Astrocyte of the cerebellum (primary cell): ENCODE measurements around the gene FAM131C.

Source experiments
- DNase-seq: peaks from one replicate; pipeline ENCODE4 v3.0.0-alpha.2; 2011; ENCODE audit warnings: low read depth
- H3K4me3 ChIP-seq: 2 replicates; pipeline ENCODE4 v1.5.1; 2011; ENCODE audit warnings: mild to moderate bottlenecking, low read depth, low read length, moderate library complexity
- CTCF ChIP-seq: IDR thresholded peaks from 2 replicates; pipeline ENCODE4 v1.5.1; 2012; ENCODE audit warnings: low read length, low read depth, moderate library complexity, mild to moderate bottlenecking; ENCODE audit errors: missing control alignments
- in situ Hi-C: cut with HindIII; loops from 2 replicates; pipeline ENCODE4 v1.10.0; 2017; ENCODE audit warnings: low sequenced_read_pairs

The FAM131C gene

GRCh38 chr1:16078925-16079656 is 5.6 kb upstream of the FAM131C start:
- in situ Hi-C loops, result no loop called here
- H3K4me3 ChIP-seq, result no peak overlapping the region
- DNase-seq, result peak; percentile 42
- peak; percentile 92 for TF ChIP-seq CTCF

- no peak for DNase-seq
- in situ Hi-C loops, result no loop called here
- TF ChIP-seq CTCF, result no peak
Observed at GRCh38 chr1:16077406-16078245, 4.2 kb upstream of the FAM131C start.

GRCh38 chr1:16076865-16077238 is 3.4 kb upstream of the FAM131C start:
- no peak for TF ChIP-seq CTCF
- DNase-seq, result no peak
- in situ Hi-C loops, result no loop called here
- H3K4me3 ChIP-seq, result no peak overlapping the region

More at GRCh38 chr1:16077406-16078245, 4.2 kb upstream of the FAM131C start:
- no peak overlapping the region for H3K4me3 ChIP-seq

- in situ Hi-C loops, result no loop called here
- peak; percentile 51 for DNase-seq
- H3K4me3 ChIP-seq, result no peak overlapping the region
- no peak for TF ChIP-seq CTCF
Observed at GRCh38 chr1:16076031-16076864, 2.8 kb upstream of the FAM131C start.

GRCh38 chr1:16075337-16076030 is 2.0 kb upstream of the FAM131C start:
- TF ChIP-seq CTCF, result no peak
- H3K4me3 ChIP-seq, result no peak overlapping the region
- in situ Hi-C loops, result no loop called here
- no peak for DNase-seq

- H3K4me3 ChIP-seq, result no peak overlapping the region
- no peak for DNase-seq
- in situ Hi-C loops, result no loop called here
- TF ChIP-seq CTCF, result no peak
Observed at GRCh38 chr1:16074217-16074616, 766 bp upstream of the FAM131C start.
